ENCODE data around the gene C5orf22. TPM values are rescaled to one million over a fixed set of nuclear protein-coding genes. Genes with fewer than 3 reads are reported as not detected.
"Not testable (repeated sequence)": the region's sequence is repeated elsewhere in the genome, so short reads cannot be mapped to it uniquely, and the experiment has no call there.

The C5orf22 gene
- total and polyA plus RNA-seq, 2 experiments from 2014 or later: 14.7 to 33.6 TPM

- Histone ChIP-seq H3K4me3 (no peak overlapping the region), H3K4me1 (ENCODE audit: low read depth) (peaks cover 11% of the 10 kb centered on the region), H3K27ac (no peak overlapping the region), H3K9me3 (ENCODE audit: low read depth) (no peaks in the 10 kb centered on the region), H3K27me3 (no peaks in the 10 kb centered on the region), H3K36me3 (peaks cover 35% of the 10 kb centered on the region)
- DNase-seq (ENCODE audit: low read depth in 1 of 2, low spot score in 1 of 2): no peak
- no peak for TF ChIP-seq CTCF (IDR thresholded peaks at IDR 0.05; ENCODE audit: low read depth, low read length)
Measured at GRCh38 chr5:31534527-31535046, 2.5 kb downstream of the C5orf22 start.

- Histone ChIP-seq H3K36me3 (peaks cover 56% of the 10 kb centered on the region), H3K27ac (no peak overlapping the region), H3K4me1 (ENCODE audit: low read depth) (peaks cover 6% of the 10 kb centered on the region), H3K27me3 (no peaks in the 10 kb centered on the region), H3K9me3 (ENCODE audit: low read depth) (no peaks in the 10 kb centered on the region), H3K4me3 (no peak overlapping the region)
- TF ChIP-seq CTCF (IDR thresholded peaks at IDR 0.05; ENCODE audit: low read depth, low read length): no peak
- DNase-seq (ENCODE audit: low read depth in 1 of 2, low spot score in 1 of 2): no peak
Measured at GRCh38 chr5:31536873-31537272, 4.8 kb downstream of the C5orf22 start.

- DNase-seq (ENCODE audit: low read depth in 1 of 2, low spot score in 1 of 2): no peak
- H3K4me1 ChIP-seq (ENCODE audit: low read depth): peaks cover 6% of the 10 kb centered on the region
- peaks cover 57% of the 10 kb centered on the region for H3K36me3 ChIP-seq
- no peak for TF ChIP-seq CTCF (IDR thresholded peaks at IDR 0.05; ENCODE audit: low read depth, low read length)
- H3K4me3 ChIP-seq: no peak overlapping the region
- H3K27ac ChIP-seq: no peak overlapping the region
- H3K9me3 ChIP-seq (ENCODE audit: low read depth): no peaks in the 10 kb centered on the region
- no peaks in the 10 kb centered on the region for H3K27me3 ChIP-seq
Measured at GRCh38 chr5:31537349-31537748, 5.2 kb downstream of the C5orf22 start.

- Histone ChIP-seq H3K4me3 (no peak overlapping the region), H3K4me1 (ENCODE audit: low read depth) (peaks cover 6% of the 10 kb centered on the region), H3K9me3 (ENCODE audit: low read depth) (no peaks in the 10 kb centered on the region), H3K27me3 (no peaks in the 10 kb centered on the region), H3K36me3 (peaks cover 61% of the 10 kb centered on the region), H3K27ac (no peak overlapping the region)
- no peak for TF ChIP-seq CTCF (IDR thresholded peaks at IDR 0.05; ENCODE audit: low read depth, low read length)
- peak in 1 of 2 donors; percentile 56 for DNase-seq (ENCODE audit: low read depth in 1 of 2, low spot score in 1 of 2)
Measured at GRCh38 chr5:31537851-31538250, 5.8 kb downstream of the C5orf22 start.

GRCh38 chr5:31549114-31549513 lies 17.0 kb downstream of the C5orf22 start:
- H3K27me3 ChIP-seq; H3K4me3 ChIP-seq; H3K9me3 ChIP-seq (ENCODE audit: low read depth); DNase-seq (ENCODE audit: low read depth in 1 of 2, low spot score in 1 of 2); H3K27ac ChIP-seq; H3K4me1 ChIP-seq (ENCODE audit: low read depth): not testable (repeated sequence)
- peaks cover 43% of the 10 kb centered on the region for H3K36me3 ChIP-seq

GRCh38 chr5:31551878-31552277 lies 19.8 kb downstream of the C5orf22 start:
- Histone ChIP-seq H3K27me3 (no peaks in the 10 kb centered on the region), H3K27ac (no peak overlapping the region), H3K9me3 (ENCODE audit: low read depth) (no peaks in the 10 kb centered on the region), H3K36me3 (peaks cover 47% of the 10 kb centered on the region), H3K4me3 (no peak overlapping the region), H3K4me1 (ENCODE audit: low read depth) (no peaks in the 10 kb centered on the region)
- DNase-seq (ENCODE audit: low read depth in 1 of 2, low spot score in 1 of 2): no peak
- no peak for TF ChIP-seq CTCF (IDR thresholded peaks at IDR 0.05; ENCODE audit: low read depth, low read length)
